H1 (cell line): Measurements from ENCODE around the gene CLDN14. TPM values are rescaled to one million over a fixed set of nuclear protein-coding genes. Genes with fewer than 3 reads are reported as not detected.

Source experiments
- CTCF ChIA-PET: fragments of 300-600 bp; sonication (Branson Sonifier 250); formaldehyde crosslinking; loops from one replicate; lab custom pipeline; 2021; ENCODE audit not compliant: partially characterized antibody; lab: Charles Lee
- POLR2A ChIA-PET: fragments of 300-600 bp; sonication (Branson Sonifier 250); formaldehyde crosslinking; loops from one replicate; lab custom pipeline; 2021; ENCODE audit warnings: inconsistent platforms; ENCODE audit not compliant: partially characterized antibody; lab: Charles Lee
- DNase-seq, 2 experiments: peaks; one replicate each; pipeline versions ENCODE4 v3.0.0 to v3.0.0-alpha.2; 2010 to 2022; ENCODE audit warnings: low spot score in 2 of 2, low read depth in 1 of 2, mixed read lengths in 1 of 2
- FAIRE-seq: peaks from 2 replicates; lab custom pipeline; 2011; peaks lifted over from hg19 to GRCh38; lab: Jason Lieb, UNC
- H2AFZ ChIP-seq: 2 replicates; pipeline ENCODE4 v1.8.1; 2012; ENCODE audit warnings: low read length, inconsistent platforms
- H2AK5ac ChIP-seq: 2 replicates; pipeline ENCODE4 v1.6.1; 2013; ENCODE audit warnings: low read depth, low read length
- H2BK120ac ChIP-seq: replicated peaks from 2 replicates; pipeline ENCODE3; 2013; ENCODE audit warnings: low read depth, low read length, inconsistent platforms
- H2BK12ac ChIP-seq: 2 replicates; pipeline ENCODE4 v1.6.1; 2013; ENCODE audit warnings: low read depth, low read length
- H2BK15ac ChIP-seq: 2 replicates; pipeline ENCODE4 v1.6.1; 2013; ENCODE audit warnings: low read length
- H2BK20ac ChIP-seq: 2 replicates; pipeline ENCODE4 v1.6.1; 2013; ENCODE audit warnings: low read length
- H2BK5ac ChIP-seq: 2 replicates; pipeline ENCODE4 v1.6.1; 2013; ENCODE audit warnings: low read depth, low read length
- H3K14ac ChIP-seq: 2 replicates; pipeline ENCODE4 v1.6.1; 2013; ENCODE audit warnings: inconsistent platforms; ENCODE audit not compliant: insufficient read length
- H3K18ac ChIP-seq: 2 replicates; pipeline ENCODE4 v1.6.1; 2013; ENCODE audit warnings: low read length; ENCODE audit errors: extremely low read depth
- H3K23ac ChIP-seq: 2 replicates; pipeline ENCODE4 v1.6.1; 2013; ENCODE audit warnings: inconsistent platforms; ENCODE audit not compliant: insufficient read length
- H3K23me2 ChIP-seq: 2 replicates; pipeline ENCODE4 v1.6.1; 2013; ENCODE audit warnings: low read depth, low read length
- H3K27ac ChIP-seq: 2 replicates; pipeline ENCODE4 v1.6.1; 2011; ENCODE audit warnings: low read depth, low read length, inconsistent platforms
- H3K27me3 ChIP-seq, 4 experiments: replicated peaks in 1 of 4; 1 replicate in 1 of 4; 2 replicates in 3 of 4; pipeline versions ENCODE4 v1.6.1 to v1.8.1; 2011 to 2013; ENCODE audit warnings: low read length in 3 of 4, mild to moderate bottlenecking in 3 of 4, inconsistent platforms in 2 of 4, mixed read lengths in 2 of 4, moderate library complexity in 1 of 4; ENCODE audit not compliant: control insufficient read depth in 3 of 4, insufficient read depth in 3 of 4; ENCODE audit errors: extremely low read depth in 1 of 4
- H3K36me3 ChIP-seq, 4 experiments: 2 replicates each; pipeline versions ENCODE4 v1.6.1 to v1.8.1; 2011 to 2013; ENCODE audit warnings: mild to moderate bottlenecking in 4 of 4, low read length in 3 of 4, moderate library complexity in 2 of 4, control low read depth in 1 of 4, inconsistent platforms in 1 of 4; ENCODE audit not compliant: insufficient read depth in 4 of 4, control insufficient read depth in 2 of 4
- H3K4ac ChIP-seq: replicated peaks from 2 replicates; pipeline ENCODE3; 2013; ENCODE audit warnings: low read length, low read depth, mixed read lengths, inconsistent platforms; ENCODE audit not compliant: insufficient read length
- H3K4me1 ChIP-seq, 4 experiments: replicated peaks in 1 of 4; 1 replicate in 1 of 4; 2 replicates in 3 of 4; pipeline versions ENCODE4 v1.6.1 to v1.8.1; 2011 to 2013; ENCODE audit warnings: low read length in 3 of 4, inconsistent platforms in 2 of 4, mixed read lengths in 1 of 4; ENCODE audit not compliant: insufficient read depth in 4 of 4, control insufficient read depth in 3 of 4
- H3K4me2 ChIP-seq, 2 experiments: 2 replicates each; pipeline versions ENCODE4 v1.6.1 to v1.8.1; 2011 to 2013; ENCODE audit warnings: low read depth in 2 of 2, low read length in 2 of 2, control low read depth in 1 of 2, inconsistent platforms in 1 of 2, mild to moderate bottlenecking in 1 of 2; ENCODE audit not compliant: insufficient read depth in 1 of 2
- H3K4me3 ChIP-seq, 4 experiments: fragments of 200-600, 300-600 bp in 1 of 4; sonication (generic), shearing (Covaris generic), sonication (Bioruptor Twin) in 1 of 4; 2 replicates each; pipeline versions ENCODE4 v1.5.1 to v1.8.1; 2011 to 2016; ENCODE audit warnings: low read length in 4 of 4, low read depth in 3 of 4, control low read depth in 2 of 4, inconsistent platforms in 2 of 4, mild to moderate bottlenecking in 2 of 4, mixed read lengths in 1 of 4, moderate library complexity in 1 of 4; ENCODE audit not compliant: insufficient read depth in 2 of 4; ENCODE audit errors: extremely low read depth in 1 of 4
- H3K56ac ChIP-seq: replicated peaks from 2 replicates; pipeline ENCODE3; 2013; ENCODE audit warnings: low read depth, mild to moderate bottlenecking, mixed read lengths, low read length, inconsistent platforms; ENCODE audit not compliant: insufficient read length
- H3K79me1 ChIP-seq: 2 replicates; pipeline ENCODE4 v1.6.1; 2013; ENCODE audit warnings: low read depth, low read length, control low read depth
- H3K79me2 ChIP-seq, 2 experiments: 2 replicates each; pipeline versions ENCODE4 v1.6.1 to v1.8.1; 2012 to 2013; ENCODE audit warnings: low read length in 2 of 2, mild to moderate bottlenecking in 2 of 2, inconsistent platforms in 1 of 2; ENCODE audit not compliant: insufficient read depth in 2 of 2, control insufficient read depth in 1 of 2
- H3K9ac ChIP-seq, 4 experiments: replicated peaks in 1 of 4; 1 replicate in 1 of 4; 2 replicates in 3 of 4; pipeline versions ENCODE4 v1.6.1 to v1.8.1; 2011 to 2013; ENCODE audit warnings: low read depth in 3 of 4, low read length in 3 of 4, control low read depth in 2 of 4, mild to moderate bottlenecking in 2 of 4, moderate library complexity in 2 of 4, inconsistent platforms in 1 of 4; ENCODE audit errors: extremely low read depth in 1 of 4
- H3K9me3 ChIP-seq, 2 experiments: 2 replicates each; pipeline versions ENCODE4 v1.6.1 to v1.8.1; 2012 to 2013; ENCODE audit warnings: mild to moderate bottlenecking in 2 of 2, moderate library complexity in 2 of 2, control low read depth in 1 of 2, inconsistent platforms in 1 of 2, low read depth in 1 of 2, low read length in 1 of 2, mixed read lengths in 1 of 2; ENCODE audit not compliant: insufficient read depth in 2 of 2
- H4K20me1 ChIP-seq, 2 experiments: replicated peaks in 1 of 2; 2 replicates each; pipeline versions ENCODE3 to v1.8.1; 2011 to 2013; ENCODE audit warnings: inconsistent platforms in 2 of 2, low read length in 2 of 2, mild to moderate bottlenecking in 1 of 2; ENCODE audit not compliant: insufficient read depth in 2 of 2, control insufficient read depth in 1 of 2
- H4K5ac ChIP-seq: 2 replicates; pipeline ENCODE4 v1.6.1; 2013; ENCODE audit warnings: low read length, low read depth, mixed read lengths, inconsistent platforms; ENCODE audit not compliant: insufficient read length
- H4K8ac ChIP-seq: 2 replicates; pipeline ENCODE4 v1.8.0; 2013; ENCODE audit warnings: mild to moderate bottlenecking, moderate library complexity, low read length, inconsistent platforms; ENCODE audit not compliant: insufficient read depth; ENCODE audit errors: extremely low read depth
- H4K91ac ChIP-seq: replicated peaks from 2 replicates; pipeline ENCODE3; 2013; ENCODE audit warnings: low read length, mixed read lengths, inconsistent platforms; ENCODE audit not compliant: insufficient read length
- BRCA1 ChIP-seq: IDR thresholded peaks from 2 replicates; pipeline ENCODE4 v1.6.1; 2012; ENCODE audit warnings: low read depth, low read length, improper control_type of control experiment
- CBX5 ChIP-seq: fragments of 300-800, 300-1000 bp; sonication (generic); IDR thresholded peaks from 2 replicates; pipeline ENCODE4 v1.7.1; 2016; ENCODE audit warnings: antibody characterized with exemption, low read length, low read depth
- CEBPB ChIP-seq: IDR thresholded peaks from 2 replicates; pipeline ENCODE4 v1.6.1; 2012; ENCODE audit warnings: low read depth, low read length
- FOSL1 ChIP-seq: IDR thresholded peaks from 2 replicates; pipeline ENCODE4 v1.6.1; 2011; ENCODE audit warnings: mild to moderate bottlenecking, low read depth, low read length, moderate library complexity; ENCODE audit not compliant: insufficient read depth
- POU5F1 ChIP-seq: IDR thresholded peaks from 2 replicates; pipeline ENCODE4 v1.6.1; 2011; ENCODE audit warnings: low read depth, mild to moderate bottlenecking, low read length, moderate library complexity
- SIRT6 ChIP-seq: IDR thresholded peaks from one replicate; pipeline ENCODE4 v1.7.1; 2012; ENCODE audit warnings: low read length, inconsistent platforms
- TAF1 ChIP-seq: IDR thresholded peaks from 2 replicates; pipeline ENCODE4 v1.6.1; 2011; ENCODE audit warnings: mild to moderate bottlenecking, low read depth, low read length
- TCF12 ChIP-seq: IDR thresholded peaks from 2 replicates; pipeline ENCODE4 v1.6.1; 2011; ENCODE audit warnings: low read depth, mild to moderate bottlenecking, low read length
- WGBS, 2 experiments: shearing (Covaris generic) in 1 of 2; methylation state at CpG; one replicate each; pipeline versions ENCODE4 v1.1.6 to v1.1.7; 2013 to 2015; ENCODE audit warnings: low lambda C conversion rate in 2 of 2, mixed read lengths in 2 of 2, inconsistent platforms in 1 of 2, low coverage in 1 of 2, missing lambda C conversion rate in 1 of 2; ENCODE audit not compliant: insufficient replicate concordance in 2 of 2, insufficient coverage in 1 of 2, insufficient read length in 1 of 2; ENCODE audit errors: extremely low coverage in 1 of 2, missing lambda C conversion rate in 1 of 2; 5-methylcytosine and 5-hydroxymethylcytosine counted together
- polyA plus RNA-seq, 7 experiments: library from polyadenylated mRNA; depleted of rRNA in 3 of 7; stranded (reverse) in 5 of 7; unstranded in 2 of 7; fragments of >200 nt in 5 of 7; fragments of 200-250 nt in 2 of 7; gene quantifications; 1 replicate in 5 of 7; 2 replicates in 1 of 7; 4 replicates in 1 of 7; pipeline versions ENCODE4 v1.2.1 to v1.2.3, GENCODE V29; 2011 to 2013; ENCODE audit warnings: missing spikeins in 2 of 7, mixed read lengths in 2 of 7
- total RNA-seq: library from RNA; stranded (reverse); fragmentation: NEBNext Ultra II Directional; extraction: Animal tissue kit (Norgen Biotek cat#: 25700); gene quantifications from 2 replicates; pipeline ENCODE4 v1.2.1, GENCODE V29; 2021
- TF ChIP-seq, protein P1 (sequence below): IDR thresholded peaks from 2 replicates; pipeline ENCODE4 v1.6.1; 2012; ENCODE audit warnings: inconsistent platforms

Gene CLDN14
- total and polyA plus RNA-seq, 2 of the 8 experiments (the other 6 are each of a cell fraction or from before 2014, with no cell fraction given) = 0.08 TPM; not detected in 1

DNA sequence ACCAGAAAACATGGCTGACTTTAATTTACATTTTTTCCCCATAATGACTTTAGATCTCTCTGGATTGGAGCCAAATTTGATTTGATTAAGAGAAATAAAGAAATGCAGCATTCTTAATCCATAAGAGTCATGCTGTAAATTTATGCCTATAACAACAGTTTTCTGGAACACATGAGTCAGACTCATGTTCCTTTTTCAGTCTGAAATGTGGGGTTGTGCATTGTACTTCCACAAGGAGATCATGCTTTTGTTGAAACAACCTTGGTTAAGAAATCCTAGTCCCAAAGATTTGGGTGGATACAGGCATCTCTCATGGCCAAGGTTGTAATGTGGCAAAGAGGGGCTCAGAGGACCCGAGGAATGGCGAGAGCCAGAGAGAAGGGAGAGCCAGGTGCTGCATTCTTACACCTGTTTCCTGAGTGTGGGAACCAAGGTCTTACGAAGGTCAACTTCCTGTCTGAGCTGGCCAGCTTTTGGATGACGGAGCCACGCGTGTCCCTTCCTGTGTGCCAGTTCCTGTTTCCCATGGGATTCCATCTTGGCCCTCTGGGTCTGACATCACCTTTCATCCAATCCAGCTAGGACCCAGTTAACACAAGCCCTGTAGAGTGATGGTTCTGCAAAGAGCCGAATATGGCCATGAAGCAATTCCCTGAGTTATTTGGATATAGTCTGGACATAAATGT is 23.1 kb downstream of the CLDN14 start:
- no peak overlapping the region for H3K18ac ChIP-seq
- H4K5ac ChIP-seq = no peak overlapping the region
- H3K23me2 ChIP-seq = no peaks in the 10 kb centered on the region
- ChIA-PET CTCF (interaction anchor here (1.5 kb wide), 1 partner anchor 28 kb away, joined by 6 read pairs; no protein-coding TSS in a partner anchor), POLR2A (no interaction called here)
- H3K9ac ChIP-seq = no peak overlapping the region
- H2BK15ac ChIP-seq = no peak overlapping the region
- H3K56ac ChIP-seq = no peak overlapping the region
- H3K4me3 ChIP-seq = no peak overlapping the region
- H3K4me2 ChIP-seq = no peak overlapping the region
- peaks cover 0 to 7% (median 3%) of the 10 kb centered on the region in 4 experiments; a peak in 5 of 7 replicates for H3K4me1 ChIP-seq
- no peak overlapping the region for H2BK5ac ChIP-seq
- H4K91ac ChIP-seq = no peak overlapping the region
- no peak overlapping the region for H2BK12ac ChIP-seq
- WGBS, 2 experiments = 95% methylated on average over 7 of the region's 7 CpGs; no CpG with 5 or more reads in 1 of the 2 experiments
- H2BK20ac ChIP-seq = no peak overlapping the region
- no peaks in the 10 kb centered on the region for H3K9me3 ChIP-seq
- no peak overlapping the region for H3K23ac ChIP-seq
- H3K27ac ChIP-seq = no peak overlapping the region
- no peak for DNase-seq
- H3K79me2 ChIP-seq = no peaks in the 10 kb centered on the region
- no peaks in the 10 kb centered on the region for H3K36me3 ChIP-seq
- H2AFZ ChIP-seq = no peak overlapping the region
- H4K8ac ChIP-seq = no peak overlapping the region
- H3K79me1 ChIP-seq = no peaks in the 10 kb centered on the region
- no peaks in the 10 kb centered on the region for H4K20me1 ChIP-seq
- no peak overlapping the region for H3K14ac ChIP-seq
- no peak overlapping the region for H2AK5ac ChIP-seq
- TF ChIP-seq CBX5 (no peak), SIRT6 (no peak), FOSL1 (no peak), TCF12 (no peak), POU5F1 (no peak), TAF1 (no peak), CEBPB (no peak), BRCA1 (no peak)
- TF ChIP-seq, protein P1, sequence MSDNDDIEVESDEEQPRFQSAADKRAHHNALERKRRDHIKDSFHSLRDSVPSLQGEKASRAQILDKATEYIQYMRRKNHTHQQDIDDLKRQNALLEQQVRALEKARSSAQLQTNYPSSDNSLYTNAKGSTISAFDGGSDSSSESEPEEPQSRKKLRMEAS = no peak
- TF ChIP-seq, all 59 proteins: peak for 0
- FAIRE-seq = no peak
- Histone ChIP-seq H3K4ac (no peak overlapping the region), H3K27me3 (no peaks in the 10 kb centered on the region), H2BK120ac (no peak overlapping the region)
